ENCODE results near the gene ETS1.

Gene ETS1, protein sequence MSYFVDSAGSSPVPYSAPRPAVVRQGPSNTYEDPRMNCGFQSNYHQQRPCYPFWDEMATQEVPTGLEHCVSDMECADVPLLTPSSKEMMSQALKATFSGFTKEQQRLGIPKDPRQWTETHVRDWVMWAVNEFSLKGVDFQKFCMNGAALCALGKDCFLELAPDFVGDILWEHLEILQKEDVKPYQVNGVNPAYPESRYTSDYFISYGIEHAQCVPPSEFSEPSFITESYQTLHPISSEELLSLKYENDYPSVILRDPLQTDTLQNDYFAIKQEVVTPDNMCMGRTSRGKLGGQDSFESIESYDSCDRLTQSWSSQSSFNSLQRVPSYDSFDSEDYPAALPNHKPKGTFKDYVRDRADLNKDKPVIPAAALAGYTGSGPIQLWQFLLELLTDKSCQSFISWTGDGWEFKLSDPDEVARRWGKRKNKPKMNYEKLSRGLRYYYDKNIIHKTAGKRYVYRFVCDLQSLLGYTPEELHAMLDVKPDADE

GRCh38 chr11:128587415-128587814, at the start of gene ETS1:
Gene ETS1, minus strand, starts transcription at chr11:128587558. Its CDS starts 14,428 bp downstream, at chr11:128573130.
- no peak for DNase-seq (ENCODE audit: low read depth)

GRCh38 chr11:128634395-128634794, 47.0 kb upstream of the ETS1 start:
- no peak for DNase-seq (ENCODE audit: low read depth)

GRCh38 chr11:128633384-128633965, 46.1 kb upstream of the ETS1 start:
- no peak for DNase-seq (ENCODE audit: low read depth)

GRCh38 chr11:128632141-128632791, 44.9 kb upstream of the ETS1 start:
- peak; percentile 25 for DNase-seq (ENCODE audit: low read depth)

GRCh38 chr11:128630367-128631230, 43.2 kb upstream of the ETS1 start:
- DNase-seq (ENCODE audit: low read depth) = peak; percentile 78

- no peak for DNase-seq (ENCODE audit: low read depth)
Observed at GRCh38 chr11:128629516-128630106, 42.3 kb upstream of the ETS1 start.

DNA sequence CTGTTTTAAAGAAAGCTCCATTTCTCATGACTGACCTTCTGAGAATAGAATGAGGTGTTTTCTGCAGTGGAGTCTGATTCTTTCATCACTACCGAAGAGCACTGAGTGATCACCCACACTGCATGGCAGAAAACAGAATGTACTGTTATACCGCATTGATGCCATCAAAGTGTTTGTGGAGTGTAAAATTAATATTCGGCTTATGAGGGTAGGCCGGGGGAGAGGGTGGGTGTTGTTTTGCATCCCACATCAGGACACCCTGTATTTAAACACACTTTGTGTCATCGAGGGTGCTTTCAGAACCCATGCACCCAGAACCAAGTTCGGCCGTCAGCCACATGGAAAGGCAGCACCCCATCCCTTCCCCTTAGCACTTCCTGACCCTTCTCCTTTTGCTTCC, 41.3 kb upstream of the ETS1 start:
- DNase-seq (ENCODE audit: low read depth) = no peak

GRCh38 chr11:128628325-128628673, 40.9 kb upstream of the ETS1 start:
- DNase-seq (ENCODE audit: low read depth) = no peak

DNA sequence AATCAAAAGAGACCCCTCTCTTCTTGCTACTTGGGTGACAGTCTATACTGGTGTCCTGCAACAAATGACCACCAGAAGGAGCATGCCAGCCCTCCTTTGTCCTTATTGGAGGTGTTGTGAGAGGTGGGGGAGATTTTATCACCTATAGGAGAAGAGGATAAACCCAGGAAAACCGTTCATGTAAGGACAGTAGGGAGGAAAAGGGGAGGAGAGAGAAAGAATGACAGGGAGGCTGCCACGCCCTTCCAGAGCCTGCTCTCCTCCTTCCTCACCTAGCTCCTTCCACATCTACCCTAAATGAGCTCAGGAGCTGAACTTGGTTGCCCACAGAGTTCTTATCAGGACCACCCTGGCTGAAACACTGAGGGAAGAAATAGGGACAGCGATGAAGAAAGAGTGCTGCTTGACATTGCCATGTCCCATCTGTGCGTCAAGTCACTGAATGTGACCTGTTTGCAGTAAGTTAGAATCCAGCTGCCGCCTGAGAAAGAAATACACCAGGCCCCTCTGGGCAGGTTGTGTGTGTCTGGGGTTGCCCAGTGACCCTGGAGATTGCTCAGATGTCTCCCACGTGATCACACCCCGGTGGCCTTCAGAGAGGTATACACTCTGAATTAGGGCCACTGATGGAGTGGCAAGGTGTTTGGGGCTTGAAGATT, 40.4 kb upstream of the ETS1 start:
- DNase-seq (ENCODE audit: low read depth) = no peak

DNA sequence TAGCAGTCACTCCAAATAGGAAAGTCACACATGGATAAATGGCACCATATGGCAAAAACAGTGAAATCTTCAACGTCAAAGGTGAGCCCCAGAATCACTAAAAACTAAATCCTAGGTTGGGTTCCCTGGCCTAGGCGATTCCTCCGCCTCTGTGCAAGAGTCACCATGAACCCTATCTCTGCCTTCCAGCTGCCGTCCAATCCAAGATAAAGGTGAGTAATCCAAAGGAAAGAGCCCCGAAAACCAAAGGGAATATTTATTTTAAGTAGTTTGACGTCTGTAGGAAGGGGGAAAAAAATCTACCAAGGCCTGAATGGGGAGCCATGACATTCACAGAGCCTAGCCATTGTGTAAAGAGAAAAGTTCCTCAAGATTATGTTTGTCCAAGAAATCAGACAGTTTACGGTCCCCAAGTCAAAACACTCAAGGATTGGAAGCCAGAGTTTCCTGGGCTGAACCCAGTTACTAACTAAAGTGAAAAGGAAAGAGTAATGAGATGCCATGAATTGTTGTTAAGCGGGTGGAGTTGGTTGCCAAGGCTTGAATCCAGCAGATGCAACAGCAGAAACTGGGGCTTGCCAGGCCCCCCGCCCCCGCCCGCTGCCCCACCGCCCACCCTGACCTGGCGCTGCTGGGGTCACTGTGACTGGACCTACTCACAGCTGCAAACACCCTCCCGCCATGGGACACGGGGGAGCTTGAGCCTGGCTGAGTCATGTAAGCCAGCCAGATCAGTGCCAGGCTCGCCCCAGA, 39.7 kb upstream of the ETS1 start:
- no peak for DNase-seq (ENCODE audit: low read depth)

GRCh38 chr11:128625746-128626145, 38.4 kb upstream of the ETS1 start:
- no peak for DNase-seq (ENCODE audit: low read depth)

GRCh38 chr11:128625326-128625725, 38.0 kb upstream of the ETS1 start:
- no peak for DNase-seq (ENCODE audit: low read depth)

- DNase-seq (ENCODE audit: low read depth) = no peak
Observed at GRCh38 chr11:128624269-128625175, 37.2 kb upstream of the ETS1 start.

DNA sequence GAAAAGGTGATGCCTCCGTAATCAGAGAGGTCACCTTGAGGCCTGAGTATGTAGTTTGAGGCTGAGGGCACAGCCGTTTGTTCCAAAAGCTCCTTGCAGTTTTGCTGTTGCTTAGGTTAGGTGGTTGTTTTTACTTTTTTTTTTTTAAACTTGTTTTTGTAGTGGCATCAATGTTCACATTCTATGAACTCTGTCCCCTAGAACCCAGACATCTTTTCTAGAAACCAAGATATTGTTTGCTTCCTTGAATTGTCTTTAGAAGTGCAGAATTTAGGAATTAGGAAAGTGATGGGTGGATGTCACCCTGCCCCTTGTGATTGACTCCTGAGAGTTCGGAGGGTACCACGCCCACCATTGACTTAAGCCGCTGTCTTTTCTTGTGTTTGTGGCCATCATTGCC, 35.7 kb upstream of the ETS1 start:
- no peak for DNase-seq (ENCODE audit: low read depth)

DNA sequence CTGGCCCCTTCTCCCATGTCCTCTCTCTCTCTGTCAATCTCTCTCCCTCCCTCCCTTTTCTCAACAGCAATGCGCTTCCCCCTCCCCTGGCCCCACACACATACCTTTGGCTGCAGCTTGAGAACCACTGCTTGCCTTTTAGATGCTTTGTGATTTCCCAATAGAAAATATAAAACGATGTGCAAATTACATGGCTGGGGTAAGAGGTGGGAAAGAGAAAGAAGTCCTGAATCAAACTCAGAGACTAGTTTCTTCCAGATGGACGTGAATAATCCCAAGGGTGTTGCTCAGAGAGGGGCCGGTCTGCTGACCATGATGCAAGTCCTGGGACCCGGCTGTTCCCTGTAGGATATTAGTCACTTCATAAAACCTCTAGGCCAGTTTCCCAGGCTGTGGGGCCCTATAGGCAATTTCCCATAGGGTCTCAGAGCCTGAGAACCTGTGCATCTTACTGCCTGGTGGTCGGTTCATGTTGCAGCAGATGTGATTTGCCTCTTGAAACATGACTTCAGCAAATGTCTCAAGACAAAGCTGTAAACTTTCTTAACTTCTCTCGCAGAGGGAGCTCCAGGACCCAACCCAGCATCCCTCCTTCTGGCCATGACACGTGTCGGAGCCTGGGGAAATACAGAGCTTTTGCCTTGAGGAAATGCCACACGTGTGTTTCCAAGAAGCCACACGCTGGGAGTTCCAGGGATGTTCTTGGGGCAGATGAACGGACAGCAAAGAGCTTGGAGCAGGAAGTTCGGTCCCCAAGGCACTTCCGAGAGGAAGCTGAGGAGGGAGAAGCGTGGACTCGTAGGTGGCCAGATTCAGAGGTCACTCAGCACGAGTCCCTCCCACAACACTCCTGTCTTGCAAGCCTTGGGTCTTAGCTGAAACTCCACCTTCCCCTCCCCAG, 34.5 kb upstream of the ETS1 start:
- peak; percentile 80 for DNase-seq (ENCODE audit: low read depth)

DNA sequence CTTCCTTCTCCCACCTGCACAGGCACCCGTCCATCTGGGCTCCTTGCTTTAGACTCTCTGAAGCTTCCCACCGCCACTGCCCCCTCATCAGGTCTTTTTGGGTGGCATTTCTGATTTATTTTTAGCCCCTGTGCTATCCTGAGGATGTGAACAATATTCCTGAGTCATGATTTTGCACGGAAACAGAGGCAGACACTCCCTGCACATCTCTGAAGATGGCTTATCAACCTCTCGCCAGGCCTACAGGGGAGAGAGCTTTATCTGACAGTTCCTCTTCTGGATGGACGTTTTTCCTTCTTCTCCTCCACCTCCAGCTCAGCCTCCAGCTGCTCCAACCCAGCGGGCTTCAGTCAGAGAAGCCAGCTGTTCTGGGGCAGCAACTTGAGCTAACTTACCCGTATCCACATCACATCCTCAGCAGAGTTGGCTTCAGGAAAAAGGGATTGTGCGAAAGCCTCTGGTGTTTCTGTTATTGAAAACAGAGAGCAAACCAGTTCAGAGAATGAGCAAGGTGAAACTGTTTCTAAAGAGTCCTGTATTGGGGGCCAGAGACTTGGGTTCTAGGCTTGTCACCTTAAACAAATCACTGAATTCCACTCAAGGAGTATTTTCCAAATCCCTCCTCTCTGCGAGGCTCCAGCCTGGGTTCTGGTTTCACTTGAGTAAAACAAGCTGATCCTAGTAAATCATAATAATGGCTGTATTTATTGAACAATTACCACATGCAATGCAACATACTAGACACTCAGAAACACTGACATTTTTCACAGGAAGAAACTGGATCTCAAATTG, 33.1 kb upstream of the ETS1 start:
- no peak for DNase-seq (ENCODE audit: low read depth)

DNA sequence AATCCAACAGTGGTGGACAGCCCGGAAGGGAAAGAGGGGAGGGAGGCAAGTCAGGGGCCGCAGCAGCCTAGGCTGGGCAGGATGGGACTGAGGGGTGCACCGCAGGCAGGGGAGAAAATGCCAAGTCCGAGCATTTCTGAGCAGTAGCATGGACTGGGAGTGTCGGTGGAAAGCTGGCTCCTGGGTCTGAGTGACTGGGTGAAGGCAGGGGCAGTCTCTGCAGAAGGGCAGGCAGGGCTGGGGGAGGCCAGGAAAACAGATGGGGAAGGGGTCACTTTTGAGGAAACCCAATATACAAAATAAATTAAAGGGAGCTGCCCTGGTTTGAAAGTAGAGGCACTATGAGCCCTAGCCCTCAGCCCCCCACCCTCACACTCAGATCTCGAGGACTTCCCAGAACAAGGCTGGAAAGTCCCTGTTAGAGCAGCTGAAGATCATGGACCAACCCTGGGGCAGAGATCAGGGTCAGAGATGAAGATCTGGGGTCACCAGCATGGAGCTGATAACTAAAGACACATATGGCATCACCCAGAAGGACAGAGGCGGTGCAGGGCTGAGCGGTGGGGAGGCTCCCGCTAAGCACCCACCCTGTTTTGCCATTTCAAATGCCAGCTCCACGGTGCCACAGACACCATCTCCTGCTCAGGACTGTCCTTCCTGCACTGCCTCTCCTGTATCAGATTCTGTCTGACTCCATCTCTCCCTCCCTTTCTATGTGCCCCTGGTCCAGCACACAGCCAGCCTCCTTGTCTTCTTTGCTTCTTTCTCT, 32.4 kb upstream of the ETS1 start:
- no peak for DNase-seq (ENCODE audit: low read depth)

Data from stromal cell of bone marrow (primary cell).